Astrocyte of the cerebellum (primary cell): Measurements from ENCODE around the gene XPR1.
"Not testable (repeated sequence)": the region's sequence is repeated elsewhere in the genome, so short reads cannot be mapped to it uniquely, and the experiment has no call there.

Source experiments
- DNase-seq: peaks from one replicate; pipeline ENCODE4 v3.0.0-alpha.2; 2011; ENCODE audit warnings: low read depth
- H3K4me3 ChIP-seq: 2 replicates; pipeline ENCODE4 v1.5.1; 2011; ENCODE audit warnings: mild to moderate bottlenecking, low read depth, low read length, moderate library complexity
- CTCF ChIP-seq: IDR thresholded peaks from 2 replicates; pipeline ENCODE4 v1.5.1; 2012; ENCODE audit warnings: low read length, low read depth, moderate library complexity, mild to moderate bottlenecking; ENCODE audit errors: missing control alignments
- in situ Hi-C: cut with HindIII; loops from 2 replicates; pipeline ENCODE4 v1.10.0; 2017; ENCODE audit warnings: low sequenced_read_pairs

The XPR1 gene

GRCh38 chr1:180724055-180724454, 92.2 kb downstream of the XPR1 start:
- in situ Hi-C loops: no loop called here
- TF ChIP-seq CTCF: no peak
- no peak for DNase-seq
- no peak overlapping the region for H3K4me3 ChIP-seq

GRCh38 chr1:180726024-180726423, 94.2 kb downstream of the XPR1 start:
- H3K4me3 ChIP-seq, in situ Hi-C loops, DNase-seq: not testable (repeated sequence)

GRCh38 chr1:180727751-180728150, 95.9 kb downstream of the XPR1 start:
- H3K4me3 ChIP-seq, DNase-seq, in situ Hi-C loops: not testable (repeated sequence)

GRCh38 chr1:180728472-180729106, 96.8 kb downstream of the XPR1 start:
- TF ChIP-seq CTCF: no peak
- no peak for DNase-seq
- in situ Hi-C loops: no loop called here
- no peak overlapping the region for H3K4me3 ChIP-seq

GRCh38 chr1:180731131-180731530, 99.3 kb downstream of the XPR1 start:
- H3K4me3 ChIP-seq: no peak overlapping the region
- in situ Hi-C loops: loop anchor here (5.0 kb wide), 1 partner anchor 76 kb away; no protein-coding TSS in a partner anchor
- TF ChIP-seq CTCF: no peak
- no peak for DNase-seq

- DNase-seq: no peak
- no peak overlapping the region for H3K4me3 ChIP-seq
- no peak for TF ChIP-seq CTCF
- in situ Hi-C loops: loop anchor here (5.0 kb wide), 1 partner anchor 74 kb away; no protein-coding TSS in a partner anchor
These were observed 101.0 kb downstream of the XPR1 start for GRCh38 chr1:180732866-180733265.

GRCh38 chr1:180734366-180734765, 102.5 kb downstream of the XPR1 start:
- DNase-seq: no peak
- in situ Hi-C loops: loop anchor here (5.0 kb wide), 1 partner anchor 73 kb away; no protein-coding TSS in a partner anchor
- no peak overlapping the region for H3K4me3 ChIP-seq
- no peak for TF ChIP-seq CTCF

GRCh38 chr1:180742663-180743062, 110.8 kb downstream of the XPR1 start:
- in situ Hi-C loops: loop anchor here (5.0 kb wide), 1 partner anchor 45 kb away; no protein-coding TSS in a partner anchor
- no peak overlapping the region for H3K4me3 ChIP-seq
- TF ChIP-seq CTCF: no peak
- DNase-seq: no peak
